Stimulated activated CD4-positive, alpha-beta T cell treated with anti-CD3 and anti-CD28 coated beads, Interleukin-12 subunit alpha, Interleukin-12 subunit beta, amount 100 ng/mL, for 24 hours (primary cell): Measurements from ENCODE around the gene CPSF3.

Experiments used
- DNase-seq, 2 experiments: peaks; one replicate each; pipeline ENCODE4 v3.0.0-alpha.2; 2020; ENCODE audit warnings: low read depth in 2 of 2

Gene CPSF3

GRCh38 chr2:9518163-9518562 is 94.7 kb downstream of the CPSF3 start:
- DNase-seq: no peak

DNA sequence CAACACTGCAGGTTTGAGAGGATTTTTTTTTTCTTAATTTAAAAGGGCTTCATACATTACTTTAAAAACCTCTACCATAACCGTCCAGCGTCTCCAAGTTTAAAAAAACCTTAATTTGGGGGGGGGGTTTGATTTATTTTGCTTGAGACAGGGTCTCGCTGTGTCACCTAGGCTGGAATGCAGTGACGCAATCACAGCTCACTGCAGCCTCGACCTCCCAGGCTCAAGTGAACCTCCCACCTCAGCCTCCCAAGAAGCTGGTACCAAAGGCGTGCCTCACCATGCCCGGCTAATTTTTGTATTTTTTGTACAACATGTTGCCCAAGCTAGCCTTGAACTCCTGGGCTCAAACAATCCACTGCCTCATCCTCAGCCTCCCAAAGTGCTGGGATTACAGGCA is 95.3 kb downstream of the CPSF3 start:
- no peak for DNase-seq

GRCh38 chr2:9519250-9519649 is 95.8 kb downstream of the CPSF3 start:
- DNase-seq: no peak
